ENCODE data around the gene ZFYVE28. TPM values are rescaled to one million over a fixed set of nuclear protein-coding genes. Genes with fewer than 3 reads are reported as not detected.

Gene ZFYVE28
- total and polyA plus RNA-seq, 3 experiments from 2014 or later, result 12.9 to 14.8 (median 13.2) TPM

- H3K27ac ChIP-seq (ENCODE audit: low read depth, low read length), result no peak overlapping the region
- peak overlapping the region in 1 of 7 donors; percentile 68 for H3K4me3 Mint-ChIP-seq
- peaks cover 0 to 3% (median 0%) of the 10 kb centered on the region in 3 donors for H3K36me3 Mint-ChIP-seq
- H3K36me3 ChIP-seq (ENCODE audit: insufficient read depth, low read length), result no peaks in the 10 kb centered on the region
- DNase-seq, result no peak
- H3K4me1 Mint-ChIP-seq, result peaks cover 48 to 71% (median 60%) of the 10 kb centered on the region in 3 donors
- CTCF ChIA-PET, result interaction anchor here (1.2 kb wide), 1 partner anchor 41 kb away, joined by 3 read pairs; no protein-coding TSS in a partner anchor
- H3K27ac Mint-ChIP-seq, result peak overlapping the region in 3 of 8 donors; percentile 17 to 64 (median 29)
- H3K27me3 Mint-ChIP-seq, result peaks cover 0 to 3% of the 10 kb centered on the region in 2 donors
- H3K4me3 ChIP-seq (ENCODE audit: low read length), result no peak overlapping the region
- H3K27me3 ChIP-seq (ENCODE audit: insufficient read depth, low read length, poor library complexity, severe bottlenecking), result no peaks in the 10 kb centered on the region
- POLR2A ChIA-PET, result no interaction called here
- no peaks in the 10 kb centered on the region for H3K9me3 Mint-ChIP-seq
- H3K4me1 ChIP-seq (ENCODE audit: insufficient read depth, low read length), result peaks cover 52% of the 10 kb centered on the region
- no peaks in the 10 kb centered on the region for H3K9me3 ChIP-seq (ENCODE audit: low read length)
These were observed 9.5 kb downstream of the ZFYVE28 start for GRCh38 chr4:2408976-2409375.

- Mint-ChIP-seq H3K36me3 (peaks cover 0 to 3% (median 0%) of the 10 kb centered on the region in 3 donors), H3K4me3 (peak overlapping the region in 1 of 7 donors; percentile 68), H3K4me1 (peaks cover 43 to 66% (median 55%) of the 10 kb centered on the region in 3 donors), H3K27ac (peak overlapping the region in 5 of 8 donors; percentile 5 to 80 (median 23)), H3K9me3 (no peaks in the 10 kb centered on the region), H3K27me3 (peaks cover 0 to 2% of the 10 kb centered on the region in 2 donors)
- Histone ChIP-seq H3K4me1 (ENCODE audit: insufficient read depth, low read length) (peaks cover 47% of the 10 kb centered on the region), H3K4me3 (ENCODE audit: low read length) (no peak overlapping the region), H3K9me3 (ENCODE audit: low read length) (no peaks in the 10 kb centered on the region), H3K27me3 (ENCODE audit: insufficient read depth, low read length, poor library complexity, severe bottlenecking) (no peaks in the 10 kb centered on the region), H3K36me3 (ENCODE audit: insufficient read depth, low read length) (no peaks in the 10 kb centered on the region), H3K27ac (ENCODE audit: low read depth, low read length) (no peak overlapping the region)
- no peak for DNase-seq
- POLR2A ChIA-PET, result no interaction called here
- CTCF ChIA-PET, result no interaction called here
These were observed 10.0 kb downstream of the ZFYVE28 start for GRCh38 chr4:2408401-2408958.

- H3K27me3 ChIP-seq (ENCODE audit: insufficient read depth, low read length, poor library complexity, severe bottlenecking), result no peaks in the 10 kb centered on the region
- Mint-ChIP-seq H3K27me3 (peaks cover 0 to 1% of the 10 kb centered on the region in 2 donors), H3K9me3 (no peaks in the 10 kb centered on the region), H3K4me1 (peaks cover 38 to 66% (median 50%) of the 10 kb centered on the region in 3 donors), H3K4me3 (no peak overlapping the region), H3K36me3 (peaks cover 0 to 3% (median 0%) of the 10 kb centered on the region in 3 donors), H3K27ac (peak overlapping the region in 4 of 8 donors; percentile 45 to 80 (median 56))
- H3K4me3 ChIP-seq (ENCODE audit: low read length), result no peak overlapping the region
- DNase-seq, result no peak
- no peak overlapping the region for H3K27ac ChIP-seq (ENCODE audit: low read depth, low read length)
- no peaks in the 10 kb centered on the region for H3K36me3 ChIP-seq (ENCODE audit: insufficient read depth, low read length)
- no peaks in the 10 kb centered on the region for H3K9me3 ChIP-seq (ENCODE audit: low read length)
- ChIA-PET POLR2A (no interaction called here), CTCF (interaction anchor here (1.6 kb wide), 1 partner anchor 14 kb away, joined by 4 read pairs; no protein-coding TSS in a partner anchor)
- peaks cover 44% of the 10 kb centered on the region for H3K4me1 ChIP-seq (ENCODE audit: insufficient read depth, low read length)
These were observed 10.5 kb downstream of the ZFYVE28 start for GRCh38 chr4:2407991-2408342.

- H3K9me3 ChIP-seq (ENCODE audit: low read length), result no peaks in the 10 kb centered on the region
- H3K4me3 Mint-ChIP-seq, result no peak overlapping the region
- H3K4me3 ChIP-seq (ENCODE audit: low read length), result no peak overlapping the region
- H3K4me1 ChIP-seq (ENCODE audit: insufficient read depth, low read length), result peaks cover 41% of the 10 kb centered on the region
- no peak overlapping the region for H3K27ac ChIP-seq (ENCODE audit: low read depth, low read length)
- DNase-seq, result no peak
- no peaks in the 10 kb centered on the region for H3K36me3 ChIP-seq (ENCODE audit: insufficient read depth, low read length)
- H3K27me3 Mint-ChIP-seq, result peaks cover 0 to 3% of the 10 kb centered on the region in 2 donors
- no peaks in the 10 kb centered on the region for H3K9me3 Mint-ChIP-seq
- peaks cover 34 to 66% (median 49%) of the 10 kb centered on the region in 3 donors for H3K4me1 Mint-ChIP-seq
- H3K27ac Mint-ChIP-seq, result peak overlapping the region in 6 of 8 donors; percentile 3 to 76 (median 46)
- CTCF ChIA-PET, result interaction anchor here (1.6 to 1.7 kb wide), 2 partner anchors 13 to 187 kb away, joined by 4 to 5 read pairs; no protein-coding TSS in a partner anchor
- H3K27me3 ChIP-seq (ENCODE audit: insufficient read depth, low read length, poor library complexity, severe bottlenecking), result no peaks in the 10 kb centered on the region
- H3K36me3 Mint-ChIP-seq, result peaks cover 0 to 3% (median 0%) of the 10 kb centered on the region in 3 donors
- POLR2A ChIA-PET, result no interaction called here
These were observed 11.5 kb downstream of the ZFYVE28 start for GRCh38 chr4:2406920-2407319.

DNA sequence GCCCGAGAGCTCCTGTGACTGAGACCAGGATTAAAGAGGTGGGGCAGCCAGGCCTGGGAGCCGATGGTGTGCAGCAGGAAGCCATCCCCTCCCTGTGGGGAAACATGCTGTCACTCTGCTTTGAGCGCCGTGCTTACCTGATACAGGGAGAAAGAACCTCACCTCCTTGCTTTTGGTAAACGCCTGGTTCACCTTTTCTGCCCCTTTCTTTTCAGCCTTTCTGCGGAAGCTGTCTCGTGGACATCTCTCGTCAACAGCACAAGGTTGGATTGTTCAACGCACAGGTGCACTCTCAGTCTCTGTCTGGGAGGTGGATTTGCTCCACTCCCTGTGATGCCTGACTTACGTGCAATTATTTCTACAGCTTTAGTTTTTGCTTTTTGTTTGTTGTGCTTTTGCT is 12.0 kb downstream of the ZFYVE28 start:
- Histone ChIP-seq H3K27ac (ENCODE audit: low read depth, low read length) (no peak overlapping the region), H3K4me1 (ENCODE audit: insufficient read depth, low read length) (peaks cover 41% of the 10 kb centered on the region), H3K27me3 (ENCODE audit: insufficient read depth, low read length, poor library complexity, severe bottlenecking) (no peaks in the 10 kb centered on the region), H3K36me3 (ENCODE audit: insufficient read depth, low read length) (no peaks in the 10 kb centered on the region), H3K4me3 (ENCODE audit: low read length) (no peak overlapping the region), H3K9me3 (ENCODE audit: low read length) (no peaks in the 10 kb centered on the region)
- H3K27ac Mint-ChIP-seq, result peak overlapping the region in 3 of 8 donors; percentile 15 to 51 (median 42)
- H3K4me3 Mint-ChIP-seq, result no peak overlapping the region
- peaks cover 0 to 3% (median 0%) of the 10 kb centered on the region in 3 donors for H3K36me3 Mint-ChIP-seq
- peaks cover 33 to 66% (median 49%) of the 10 kb centered on the region in 3 donors for H3K4me1 Mint-ChIP-seq
- peaks cover 0 to 3% of the 10 kb centered on the region in 2 donors for H3K27me3 Mint-ChIP-seq
- no peak for DNase-seq
- no peaks in the 10 kb centered on the region for H3K9me3 Mint-ChIP-seq
- ChIA-PET POLR2A (no interaction called here), CTCF (interaction anchor here (1.1 to 1.7 kb wide), 3 partner anchors 13 to 186 kb away, joined by 3 to 5 read pairs (median 4); partner anchors contain the start of gene CFAP99)

GRCh38 chr4:2402941-2403340 is 15.5 kb downstream of the ZFYVE28 start:
- Mint-ChIP-seq H3K4me1 (peaks cover 36 to 63% (median 54%) of the 10 kb centered on the region in 3 donors), H3K27me3 (peaks cover 0 to 5% of the 10 kb centered on the region in 2 donors), H3K9me3 (no peaks in the 10 kb centered on the region), H3K27ac (peak overlapping the region in 2 of 8 donors; percentile 78 to 81), H3K36me3 (peaks cover 0 to 3% (median 0%) of the 10 kb centered on the region in 3 donors), H3K4me3 (peak overlapping the region in 3 of 7 donors; percentile 59 to 78 (median 74))
- Histone ChIP-seq H3K27ac (ENCODE audit: low read depth, low read length) (no peak overlapping the region), H3K9me3 (ENCODE audit: low read length) (no peaks in the 10 kb centered on the region), H3K36me3 (ENCODE audit: insufficient read depth, low read length) (no peaks in the 10 kb centered on the region), H3K4me3 (ENCODE audit: low read length) (no peak overlapping the region), H3K27me3 (ENCODE audit: insufficient read depth, low read length, poor library complexity, severe bottlenecking) (no peaks in the 10 kb centered on the region), H3K4me1 (ENCODE audit: insufficient read depth, low read length) (peaks cover 22% of the 10 kb centered on the region)
- CTCF ChIA-PET, result interaction anchor here (1.5 to 3.3 kb wide), 4 partner anchors 10 to 183 kb away, joined by 4 to 10 read pairs (median 6); partner anchors contain the start of genes CFAP99 and ZFYVE28
- DNase-seq, result no peak
- POLR2A ChIA-PET, result interaction anchor here (0.7 kb wide), 1 partner anchor 14 kb away, joined by 3 read pairs; no protein-coding TSS in a partner anchor

- peak overlapping the region; percentile 37 to 87 (median 73) for H3K4me3 Mint-ChIP-seq
- peak overlapping the region; percentile 35 for H3K4me3 ChIP-seq (ENCODE audit: low read length)
- H3K27ac ChIP-seq (ENCODE audit: low read depth, low read length), result peak overlapping the region; percentile 33
- POLR2A ChIA-PET, result interaction anchor here (0.7 to 0.9 kb wide), 2 partner anchors 15 to 67 kb away, joined by 3 read pairs; partner anchors contain the start of gene RNF4
- H3K9me3 ChIP-seq (ENCODE audit: low read length), result no peaks in the 10 kb centered on the region
- peaks cover 21% of the 10 kb centered on the region for H3K4me1 ChIP-seq (ENCODE audit: insufficient read depth, low read length)
- DNase-seq, result peak in 1 of 5 donors; percentile 21
- peak overlapping the region in 4 of 8 donors; percentile 42 to 81 (median 64) for H3K27ac Mint-ChIP-seq
- H3K36me3 Mint-ChIP-seq, result peaks cover 0 to 3% (median 0%) of the 10 kb centered on the region in 3 donors
- peaks cover 40 to 64% (median 52%) of the 10 kb centered on the region in 3 donors for H3K4me1 Mint-ChIP-seq
- no peaks in the 10 kb centered on the region for H3K9me3 Mint-ChIP-seq
- no peaks in the 10 kb centered on the region for H3K27me3 ChIP-seq (ENCODE audit: insufficient read depth, low read length, poor library complexity, severe bottlenecking)
- CTCF ChIA-PET, result interaction anchor here (1.5 to 3.3 kb wide), 4 partner anchors 10 to 182 kb away, joined by 4 to 10 read pairs (median 6); partner anchors contain the start of genes CFAP99 and ZFYVE28
- H3K36me3 ChIP-seq (ENCODE audit: insufficient read depth, low read length), result no peaks in the 10 kb centered on the region
- peaks cover 0 to 5% of the 10 kb centered on the region in 2 donors for H3K27me3 Mint-ChIP-seq
These were observed 16.2 kb downstream of the ZFYVE28 start for GRCh38 chr4:2402048-2402842.
